H1 (cell line): ENCODE data around the gene ELP5. TPM values are rescaled to one million over a fixed set of nuclear protein-coding genes. Genes with fewer than 3 reads are reported as not detected.

Experiments
- BRCA1 ChIP-seq: IDR thresholded peaks from 2 replicates; pipeline ENCODE4 v1.6.1; 2012; ENCODE audit warnings: low read depth, low read length, improper control_type of control experiment
- CHD2 ChIP-seq: IDR thresholded peaks from 2 replicates; pipeline ENCODE4 v1.6.1; 2012; ENCODE audit warnings: low read length, improper control_type of control experiment
- KDM5A ChIP-seq: fragments of 200-600 bp; IDR thresholded peaks from 2 replicates; pipeline ENCODE4 v1.7.1; 2012; ENCODE audit warnings: mild to moderate bottlenecking, low read length, inconsistent platforms, mixed read lengths
- NANOG ChIP-seq: IDR thresholded peaks from 2 replicates; pipeline ENCODE4 v1.6.1; 2011; ENCODE audit warnings: low read length, low read depth, mild to moderate bottlenecking, inconsistent platforms; ENCODE audit not compliant: insufficient read depth, poor library complexity, severe bottlenecking
- RBBP5 ChIP-seq: IDR thresholded peaks from 2 replicates; pipeline ENCODE4 v1.7.1; 2012; ENCODE audit warnings: low read depth, mild to moderate bottlenecking, inconsistent platforms, low read length, moderate library complexity, borderline replicate concordance
- SIN3A ChIP-seq, 2 experiments: IDR thresholded peaks in 1 of 2; conservative IDR thresholded peaks in 1 of 2; 2 replicates each; pipeline ENCODE4 v1.6.1; 2011 to 2012; ENCODE audit warnings: low read length in 2 of 2, improper control_type of control experiment in 1 of 2, low read depth in 1 of 2, mild to moderate bottlenecking in 1 of 2
- SP2 ChIP-seq: IDR thresholded peaks from 2 replicates; pipeline ENCODE4 v1.6.1; 2012; ENCODE audit warnings: mild to moderate bottlenecking, low read length, inconsistent platforms
- TAF7 ChIP-seq: optimal IDR thresholded peaks from 2 replicates; pipeline ENCODE3; 2011; ENCODE audit warnings: low read depth, mild to moderate bottlenecking, inconsistent platforms, low read length, moderate library complexity, borderline replicate concordance
- ZNF274 ChIP-seq: IDR thresholded peaks from 2 replicates; pipeline ENCODE4 v1.7.0; 2012; ENCODE audit warnings: low read length, borderline replicate concordance; ENCODE audit errors: extremely low read depth
- polyA plus RNA-seq, 7 experiments: library from polyadenylated mRNA; depleted of rRNA in 3 of 7; stranded (reverse) in 5 of 7; unstranded in 2 of 7; fragments of >200 nt in 5 of 7; fragments of 200-250 nt in 2 of 7; gene quantifications; 1 replicate in 5 of 7; 2 replicates in 1 of 7; 4 replicates in 1 of 7; pipeline versions ENCODE4 v1.2.1 to v1.2.3, GENCODE V29; 2011 to 2013; ENCODE audit warnings: missing spikeins in 2 of 7, mixed read lengths in 2 of 7
- total RNA-seq: library from RNA; stranded (reverse); fragmentation: NEBNext Ultra II Directional; extraction: Animal tissue kit (Norgen Biotek cat#: 25700); gene quantifications from 2 replicates; pipeline ENCODE4 v1.2.1, GENCODE V29; 2021

The ELP5 gene
- total and polyA plus RNA-seq, 2 of the 8 experiments (the other 6 are each of a cell fraction or from before 2014, with no cell fraction given): 75.4 to 107 TPM

DNA sequence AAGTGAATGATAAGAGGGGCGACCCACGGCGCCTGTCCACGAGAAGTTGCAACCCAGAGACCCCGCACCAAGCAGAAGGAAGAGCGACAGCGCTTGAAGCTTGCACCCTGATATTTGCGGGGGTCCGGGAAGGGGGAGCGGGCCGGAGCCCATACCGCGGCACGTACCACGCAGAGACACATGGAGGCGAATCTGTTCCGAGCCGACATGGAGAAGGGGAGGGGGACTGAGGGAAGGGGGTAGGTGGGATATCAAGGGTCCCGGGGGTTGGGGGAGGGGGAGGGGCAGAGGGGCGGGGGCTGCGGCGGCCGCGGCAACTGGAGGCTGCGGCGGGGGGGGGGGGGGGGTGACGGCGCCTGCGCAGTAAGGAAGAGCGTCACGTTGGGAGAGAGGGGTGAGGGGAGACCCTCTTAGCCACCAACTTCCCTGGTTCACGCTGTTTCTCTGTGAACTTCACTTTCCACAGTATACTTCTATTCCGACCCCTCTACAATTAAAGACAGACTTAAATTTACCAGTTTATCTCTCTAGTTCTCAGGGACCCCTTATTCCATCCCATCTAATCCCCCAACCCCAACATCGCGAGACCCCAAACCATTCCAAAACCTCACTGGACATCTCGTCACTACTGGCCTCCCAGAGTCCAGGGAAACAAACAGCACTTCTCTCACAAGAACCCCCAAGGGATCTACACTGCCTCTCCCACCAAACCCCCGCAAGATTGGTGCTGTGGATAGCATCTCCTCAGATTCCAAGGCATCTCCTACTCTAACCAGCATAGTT, 40.3 kb upstream of the ELP5 start (continued):
- TF ChIP-seq CHD2: peak; percentile 90
- no peak for TF ChIP-seq TAF7
- TF ChIP-seq KDM5A: no peak
- TF ChIP-seq BRCA1: peak; percentile 64
- TF ChIP-seq NANOG: no peak
- no peak for TF ChIP-seq ZNF274
- no peak for TF ChIP-seq SP2
- no peak; the same call in 1 of the 2 replicates for TF ChIP-seq RBBP5
- 0 out of 4 replicates have a peak, but pooled peaks of 1 of the 2 experiments have one; percentile 39 for TF ChIP-seq SIN3A (conservative IDR thresholded peaks at IDR 0.05 in 1 of 2, IDR thresholded peaks at IDR 0.05 in 1 of 2; ENCODE audit: low read depth in 1 of 2, low read length in 2 of 2)
- TF ChIP-seq, all 59 proteins: peak for 4
